ENCODE data around the gene PHF2. TPM values are rescaled to one million over a fixed set of nuclear protein-coding genes. Genes with fewer than 3 reads are reported as not detected.

The PHF2 gene
- polyA plus RNA-seq, 4 donors, result 8.6 to 21.2 (median 12.8) TPM

GRCh38 chr9:93619272-93619775 is 42.9 kb downstream of the PHF2 start:
- WGBS, 3 donors, result 93 to 94% (median 93%) methylated on average over 19 of the region's 19 CpGs
- Histone ChIP-seq H3K4me1 (ENCODE audit: control insufficient read depth in 3 of 3, insufficient read depth in 2 of 3, low read depth in 1 of 3, low read length in 2 of 3) (peaks cover 0 to 2% (median 0%) of the 10 kb centered on the region in 3 donors), H3K36me3 (ENCODE audit: control insufficient read depth in 3 of 3, insufficient read depth in 2 of 3, low read depth in 1 of 3, low read length in 3 of 3) (peaks cover 0 to 18% (median 0%) of the 10 kb centered on the region in 3 donors), H3K27me3 (ENCODE audit: control insufficient read depth in 3 of 3, insufficient read depth in 3 of 3, low read length in 3 of 3) (no peaks in the 10 kb centered on the region), H3K9me3 (ENCODE audit: control insufficient read depth in 2 of 2, insufficient read depth in 1 of 2, low read depth in 1 of 2, low read length in 1 of 2) (no peaks in the 10 kb centered on the region), H3K27ac (ENCODE audit: low read depth in 1 of 3, low read length in 2 of 3) (no peak overlapping the region), H3K4me3 (ENCODE audit: low read depth in 1 of 3, low read length in 3 of 3) (no peak overlapping the region)
- FAIRE-seq (no peak), DNase-seq (no peak)

GRCh38 chr9:93620041-93620506 is 43.7 kb downstream of the PHF2 start:
- Histone ChIP-seq H3K4me1 (ENCODE audit: control insufficient read depth in 3 of 3, insufficient read depth in 2 of 3, low read depth in 1 of 3, low read length in 2 of 3) (peaks cover 0 to 2% (median 0%) of the 10 kb centered on the region in 3 donors), H3K27me3 (ENCODE audit: control insufficient read depth in 3 of 3, insufficient read depth in 3 of 3, low read length in 3 of 3) (no peaks in the 10 kb centered on the region), H3K4me3 (ENCODE audit: low read depth in 1 of 3, low read length in 3 of 3) (no peak overlapping the region), H3K36me3 (ENCODE audit: control insufficient read depth in 3 of 3, insufficient read depth in 2 of 3, low read depth in 1 of 3, low read length in 3 of 3) (peaks cover 0 to 17% (median 0%) of the 10 kb centered on the region in 3 donors), H3K9me3 (ENCODE audit: control insufficient read depth in 2 of 2, insufficient read depth in 1 of 2, low read depth in 1 of 2, low read length in 1 of 2) (no peaks in the 10 kb centered on the region), H3K27ac (ENCODE audit: low read depth in 1 of 3, low read length in 2 of 3) (no peak overlapping the region)
- FAIRE-seq (no peak), DNase-seq (no peak)
- 84 to 93% (median 85%) methylated on average over 8 of the region's 8 CpGs for WGBS, 3 donors

GRCh38 chr9:93620881-93621820 is 44.8 kb downstream of the PHF2 start:
- peaks cover 0 to 2% (median 0%) of the 10 kb centered on the region in 3 donors for H3K4me1 ChIP-seq (ENCODE audit: control insufficient read depth in 3 of 3, insufficient read depth in 2 of 3, low read depth in 1 of 3, low read length in 2 of 3)
- H3K27ac ChIP-seq (ENCODE audit: low read depth in 1 of 3, low read length in 2 of 3), result no peak overlapping the region
- H3K4me3 ChIP-seq (ENCODE audit: low read depth in 1 of 3, low read length in 3 of 3), result no peak overlapping the region
- H3K9me3 ChIP-seq (ENCODE audit: control insufficient read depth in 2 of 2, insufficient read depth in 1 of 2, low read depth in 1 of 2, low read length in 1 of 2), result no peaks in the 10 kb centered on the region
- H3K27me3 ChIP-seq (ENCODE audit: control insufficient read depth in 3 of 3, insufficient read depth in 3 of 3, low read length in 3 of 3), result no peaks in the 10 kb centered on the region
- WGBS, 3 donors, result 67 to 77% (median 72%) methylated on average over 14 of the region's 14 CpGs
- no peak for DNase-seq
- peaks cover 0 to 17% (median 0%) of the 10 kb centered on the region in 3 donors for H3K36me3 ChIP-seq (ENCODE audit: control insufficient read depth in 3 of 3, insufficient read depth in 2 of 3, low read depth in 1 of 3, low read length in 3 of 3)
- FAIRE-seq, result no peak

- 96 to 98% (median 96%) methylated on average over 4 of the region's 4 CpGs for WGBS, 3 donors
- DNase-seq, result no peak
These were observed 45.5 kb downstream of the PHF2 start for GRCh38 chr9:93621922-93622321.

GRCh38 chr9:93622691-93623090 is 46.3 kb downstream of the PHF2 start:
- H3K4me1 ChIP-seq (ENCODE audit: control insufficient read depth in 3 of 3, insufficient read depth in 2 of 3, low read depth in 1 of 3, low read length in 2 of 3), result peaks cover 0 to 2% (median 0%) of the 10 kb centered on the region in 3 donors
- no peak overlapping the region for H3K4me3 ChIP-seq (ENCODE audit: low read depth in 1 of 3, low read length in 3 of 3)
- H3K27me3 ChIP-seq (ENCODE audit: control insufficient read depth in 3 of 3, insufficient read depth in 3 of 3, low read length in 3 of 3), result no peaks in the 10 kb centered on the region
- peaks cover 0 to 15% (median 0%) of the 10 kb centered on the region in 3 donors for H3K36me3 ChIP-seq (ENCODE audit: control insufficient read depth in 3 of 3, insufficient read depth in 2 of 3, low read depth in 1 of 3, low read length in 3 of 3)
- 88 to 96% (median 92%) methylated on average over 2 of the region's 2 CpGs for WGBS, 3 donors
- DNase-seq, result no peak
- no peak overlapping the region for H3K27ac ChIP-seq (ENCODE audit: low read depth in 1 of 3, low read length in 2 of 3)
- no peak for FAIRE-seq
- peaks cover 0 to 1% of the 10 kb centered on the region in 2 donors for H3K9me3 ChIP-seq (ENCODE audit: control insufficient read depth in 2 of 2, insufficient read depth in 1 of 2, low read depth in 1 of 2, low read length in 1 of 2)

More at GRCh38 chr9:93621922-93622321, 45.5 kb downstream of the PHF2 start:
- Histone ChIP-seq H3K4me1 (ENCODE audit: control insufficient read depth in 3 of 3, insufficient read depth in 2 of 3, low read depth in 1 of 3, low read length in 2 of 3) (peaks cover 0 to 2% (median 0%) of the 10 kb centered on the region in 3 donors), H3K36me3 (ENCODE audit: control insufficient read depth in 3 of 3, insufficient read depth in 2 of 3, low read depth in 1 of 3, low read length in 3 of 3) (peaks cover 0 to 17% (median 0%) of the 10 kb centered on the region in 3 donors), H3K27me3 (ENCODE audit: control insufficient read depth in 3 of 3, insufficient read depth in 3 of 3, low read length in 3 of 3) (no peaks in the 10 kb centered on the region), H3K27ac (ENCODE audit: low read depth in 1 of 3, low read length in 2 of 3) (no peak overlapping the region), H3K9me3 (ENCODE audit: control insufficient read depth in 2 of 2, insufficient read depth in 1 of 2, low read depth in 1 of 2, low read length in 1 of 2) (no peaks in the 10 kb centered on the region), H3K4me3 (ENCODE audit: low read depth in 1 of 3, low read length in 3 of 3) (no peak overlapping the region)
- no peak for FAIRE-seq

- Histone ChIP-seq H3K4me1 (ENCODE audit: control insufficient read depth in 3 of 3, insufficient read depth in 2 of 3, low read depth in 1 of 3, low read length in 2 of 3) (peaks cover 0 to 2% (median 0%) of the 10 kb centered on the region in 3 donors), H3K9me3 (ENCODE audit: control insufficient read depth in 2 of 2, insufficient read depth in 1 of 2, low read depth in 1 of 2, low read length in 1 of 2) (peaks cover 0 to 5% of the 10 kb centered on the region in 2 donors), H3K36me3 (ENCODE audit: control insufficient read depth in 3 of 3, insufficient read depth in 2 of 3, low read depth in 1 of 3, low read length in 3 of 3) (peaks cover 0 to 11% (median 0%) of the 10 kb centered on the region in 3 donors), H3K4me3 (ENCODE audit: low read depth in 1 of 3, low read length in 3 of 3) (no peak overlapping the region), H3K27me3 (ENCODE audit: control insufficient read depth in 3 of 3, insufficient read depth in 3 of 3, low read length in 3 of 3) (no peaks in the 10 kb centered on the region), H3K27ac (ENCODE audit: low read depth in 1 of 3, low read length in 2 of 3) (no peak overlapping the region)
- 86 to 98% (median 88%) methylated on average over 3 of the region's 3 CpGs for WGBS, 3 donors
- FAIRE-seq, result no peak
- DNase-seq, result no peak
These were observed 47.4 kb downstream of the PHF2 start for GRCh38 chr9:93623753-93624152.

GRCh38 chr9:93624431-93624834 is 48.0 kb downstream of the PHF2 start:
- Histone ChIP-seq H3K9me3 (ENCODE audit: control insufficient read depth in 2 of 2, insufficient read depth in 1 of 2, low read depth in 1 of 2, low read length in 1 of 2) (peaks cover 0 to 5% of the 10 kb centered on the region in 2 donors), H3K27me3 (ENCODE audit: control insufficient read depth in 3 of 3, insufficient read depth in 3 of 3, low read length in 3 of 3) (no peaks in the 10 kb centered on the region), H3K4me3 (ENCODE audit: low read depth in 1 of 3, low read length in 3 of 3) (no peak overlapping the region), H3K27ac (ENCODE audit: low read depth in 1 of 3, low read length in 2 of 3) (no peak overlapping the region), H3K4me1 (ENCODE audit: control insufficient read depth in 3 of 3, insufficient read depth in 2 of 3, low read depth in 1 of 3, low read length in 2 of 3) (peaks cover 0 to 2% (median 0%) of the 10 kb centered on the region in 3 donors), H3K36me3 (ENCODE audit: control insufficient read depth in 3 of 3, insufficient read depth in 2 of 3, low read depth in 1 of 3, low read length in 3 of 3) (peaks cover 0 to 8% (median 0%) of the 10 kb centered on the region in 3 donors)
- 85 to 95% (median 90%) methylated on average over 6 of the region's 6 CpGs for WGBS, 3 donors
- DNase-seq (no peak), FAIRE-seq (no peak)

GRCh38 chr9:93624977-93625376 is 48.6 kb downstream of the PHF2 start:
- H3K9me3 ChIP-seq (ENCODE audit: control insufficient read depth in 2 of 2, insufficient read depth in 1 of 2, low read depth in 1 of 2, low read length in 1 of 2), result peaks cover 0 to 5% of the 10 kb centered on the region in 2 donors
- H3K36me3 ChIP-seq (ENCODE audit: control insufficient read depth in 3 of 3, insufficient read depth in 2 of 3, low read depth in 1 of 3, low read length in 3 of 3), result peaks cover 0 to 11% (median 0%) of the 10 kb centered on the region in 3 donors
- no peak for FAIRE-seq
- no peak overlapping the region for H3K4me3 ChIP-seq (ENCODE audit: low read depth in 1 of 3, low read length in 3 of 3)
- no peak overlapping the region for H3K27ac ChIP-seq (ENCODE audit: low read depth in 1 of 3, low read length in 2 of 3)
- H3K27me3 ChIP-seq (ENCODE audit: control insufficient read depth in 3 of 3, insufficient read depth in 3 of 3, low read length in 3 of 3), result no peaks in the 10 kb centered on the region
- peaks cover 0 to 2% (median 0%) of the 10 kb centered on the region in 3 donors for H3K4me1 ChIP-seq (ENCODE audit: control insufficient read depth in 3 of 3, insufficient read depth in 2 of 3, low read depth in 1 of 3, low read length in 2 of 3)
- DNase-seq, result no peak

Measured in small intestine (tissue), 7 donors.